CD4-positive, alpha-beta T cell treated with Interferon gamma for 1 hour (primary cell): ENCODE results near the gene PRKG1.
"Not testable (repeated sequence)": the region's sequence is repeated elsewhere in the genome, so short reads cannot be mapped to it uniquely, and the experiment has no call there.

Experiments used
- DNase-seq: peaks from one replicate; pipeline ENCODE4 v3.0.0-alpha.2; 2020

PRKG1 gene

DNA sequence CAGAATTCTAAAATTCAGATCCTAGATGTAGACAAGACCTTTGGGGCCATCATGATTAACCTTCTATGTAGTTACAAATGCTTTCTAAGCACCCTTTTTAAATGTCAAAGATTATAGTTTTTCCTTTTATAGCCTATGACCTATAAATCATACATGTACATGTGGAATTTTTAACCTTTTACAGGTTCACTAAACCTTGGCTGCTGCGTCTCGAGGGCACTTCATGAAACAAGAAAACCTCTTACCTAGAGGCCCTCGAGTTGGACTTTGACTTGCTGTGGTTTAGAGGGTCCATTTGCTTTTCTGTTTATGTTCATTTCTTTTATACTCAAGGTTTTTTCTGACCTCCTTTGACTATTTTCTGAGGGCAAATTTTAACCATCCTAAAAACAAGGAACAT is 323.0 kb downstream of the PRKG1 start:
- no peak for DNase-seq

DNA sequence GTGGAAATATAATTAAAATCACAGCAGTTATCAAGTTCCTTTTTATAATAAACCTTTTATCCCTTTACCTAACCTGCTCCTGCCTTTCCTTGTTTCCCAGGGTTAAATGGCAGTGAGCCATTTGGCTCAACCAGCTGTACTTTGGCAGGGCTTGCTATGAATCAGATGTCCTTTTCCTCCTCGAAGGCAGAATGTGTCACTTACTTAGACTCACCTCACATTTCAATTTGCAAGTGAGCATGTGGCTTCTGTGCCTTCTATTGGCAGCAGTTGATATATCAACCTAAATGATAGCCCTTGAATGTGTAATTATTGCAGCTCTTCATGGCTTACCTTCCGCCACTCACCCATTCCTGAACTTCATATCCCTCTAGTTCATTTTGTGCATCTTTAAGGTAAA is 323.4 kb downstream of the PRKG1 start:
- no peak for DNase-seq

DNA sequence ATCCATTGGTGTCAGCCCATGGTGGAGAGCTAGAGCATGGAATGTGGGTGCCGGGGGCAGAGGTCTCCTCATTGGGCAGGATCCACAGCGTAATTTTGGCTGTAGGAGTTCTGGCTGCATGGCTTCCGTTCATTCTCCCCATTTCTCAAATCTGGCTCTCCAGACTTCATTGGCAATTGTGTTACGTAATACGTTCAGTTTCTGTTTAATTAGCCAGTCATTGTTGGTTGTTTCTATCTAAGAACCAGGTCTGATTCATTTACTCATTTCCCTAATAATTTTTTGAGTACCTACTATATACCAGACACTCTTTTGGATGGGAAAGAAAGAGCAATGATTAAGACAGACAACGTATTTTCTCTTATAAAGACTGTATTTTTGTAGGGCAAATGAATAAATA is 325.6 kb downstream of the PRKG1 start:
- no peak for DNase-seq

DNA sequence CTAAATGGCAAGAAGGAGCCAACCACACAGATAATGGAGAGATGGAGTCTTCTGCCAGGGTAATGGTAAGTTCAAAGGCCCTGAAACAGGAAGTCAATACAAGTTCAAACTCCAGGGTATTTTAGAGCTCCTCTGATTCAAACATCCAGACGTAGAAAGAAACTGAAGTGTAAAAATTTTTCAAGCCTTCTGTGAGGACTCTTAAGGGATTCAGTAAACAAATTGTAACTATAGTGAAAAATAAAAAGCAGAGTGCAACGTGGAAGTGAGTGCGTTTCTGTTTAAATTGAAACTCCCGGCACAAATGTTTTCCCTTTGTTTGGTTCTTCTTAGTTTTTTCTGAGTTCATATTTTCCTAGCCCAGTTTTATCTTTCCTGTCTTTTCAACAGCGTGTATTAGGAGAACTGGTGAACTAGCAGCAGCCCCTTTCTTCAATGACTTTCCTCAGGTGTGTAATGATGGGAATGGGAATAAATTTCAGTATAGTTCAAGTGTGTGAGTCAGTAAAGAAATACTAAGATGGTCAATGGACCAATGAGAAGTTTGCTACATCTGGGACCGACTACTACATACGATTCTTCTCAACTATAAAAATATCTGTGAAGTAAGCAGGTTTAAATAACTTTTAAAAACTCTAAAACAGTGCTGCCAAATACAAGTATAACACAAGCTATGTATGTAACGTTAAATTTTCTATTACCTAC is 326.3 kb downstream of the PRKG1 start:
- no peak for DNase-seq

DNA sequence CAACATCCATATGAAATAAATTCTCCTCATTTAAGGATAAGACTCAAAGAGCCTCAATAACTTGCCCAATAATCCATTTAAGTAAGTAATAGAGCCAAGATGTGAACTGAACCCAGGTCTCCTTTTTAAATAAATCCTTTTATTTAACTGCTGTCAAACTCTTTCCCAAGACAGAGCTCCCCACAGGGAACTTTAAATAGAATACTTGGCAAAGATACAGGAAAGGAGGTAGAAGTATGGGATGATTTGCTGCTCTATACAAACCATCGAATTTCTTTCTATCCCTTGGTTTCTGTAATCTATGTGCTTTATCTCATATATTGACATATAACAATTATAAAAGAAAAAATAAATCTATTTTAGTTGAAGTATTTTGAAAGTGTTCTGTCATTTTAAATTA is 329.2 kb downstream of the PRKG1 start:
- DNase-seq: no peak

DNA sequence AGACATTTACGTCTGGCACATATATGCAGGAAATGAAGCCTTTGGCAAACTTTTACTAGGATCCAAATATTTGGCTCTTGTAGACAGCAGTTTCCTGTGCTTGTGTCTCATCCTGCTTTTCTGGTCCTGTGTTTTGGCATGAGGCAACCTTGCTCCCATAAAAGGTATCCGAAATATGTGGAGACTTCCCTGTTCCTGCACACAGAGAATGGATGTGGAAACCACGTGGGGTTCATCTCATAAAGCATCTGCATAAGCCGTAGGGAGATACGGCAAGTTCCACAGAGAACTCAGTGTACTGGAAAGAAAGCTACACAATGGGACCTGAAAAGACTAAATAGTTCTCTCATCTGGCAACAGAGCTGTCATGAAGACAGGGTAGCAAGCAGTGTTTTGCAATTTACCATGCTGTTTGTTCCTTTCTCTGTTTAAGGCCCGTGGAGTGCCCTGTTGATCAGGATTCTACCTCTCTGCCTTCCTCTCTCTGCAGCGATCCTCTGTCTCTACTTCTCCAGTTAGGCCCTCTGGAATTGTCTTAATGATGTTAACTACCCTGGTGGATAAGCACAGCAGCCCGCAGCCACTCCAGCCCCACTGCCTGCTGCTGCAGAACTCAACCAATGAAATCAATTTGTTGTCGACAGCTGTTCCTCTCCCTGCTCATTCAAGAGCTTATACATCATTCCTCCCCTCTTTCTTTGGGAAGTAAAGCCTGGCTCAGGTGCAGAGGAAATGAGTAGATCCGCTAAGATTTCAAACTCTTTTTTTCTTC is 331.5 kb downstream of the PRKG1 start:
- no peak for DNase-seq

DNA sequence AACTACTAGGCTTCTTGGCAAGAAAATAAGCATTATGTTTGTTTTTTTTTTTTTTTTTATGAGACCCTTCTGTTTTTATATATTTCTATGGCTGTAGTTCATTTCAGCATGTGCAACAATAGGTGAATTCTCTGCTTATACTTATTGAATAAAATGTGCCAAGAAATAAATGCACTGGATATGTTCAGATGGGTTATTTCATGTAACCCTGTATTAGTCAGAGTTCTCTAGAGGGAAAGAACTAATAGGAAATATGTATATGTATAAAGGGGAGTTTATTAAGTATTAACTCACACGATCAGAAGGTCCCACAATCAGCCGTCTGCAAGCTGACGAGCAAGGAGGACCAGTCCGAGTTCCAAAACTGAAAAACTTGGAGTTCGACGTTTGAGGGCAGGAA is 332.3 kb downstream of the PRKG1 start:
- DNase-seq: no peak

DNA sequence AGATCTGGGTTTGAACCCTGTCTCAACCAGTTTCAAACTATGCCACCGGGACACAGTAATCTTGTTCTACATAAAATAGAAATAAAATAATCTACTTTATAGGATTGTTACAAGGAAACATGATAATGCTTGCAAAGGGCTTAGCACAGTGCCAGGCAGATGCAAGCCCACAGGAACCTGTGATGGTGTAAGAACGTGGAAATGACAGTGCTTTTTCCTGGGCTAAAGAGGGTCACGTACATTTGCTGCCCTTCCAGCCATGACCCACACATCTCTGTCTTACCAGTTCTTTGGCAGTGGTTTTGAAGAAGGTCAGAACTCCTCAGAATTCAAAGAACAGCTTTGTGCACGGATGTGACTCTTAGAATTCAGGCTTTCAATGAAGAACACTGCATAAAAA is 342.2 kb downstream of the PRKG1 start:
- DNase-seq: no peak

DNA sequence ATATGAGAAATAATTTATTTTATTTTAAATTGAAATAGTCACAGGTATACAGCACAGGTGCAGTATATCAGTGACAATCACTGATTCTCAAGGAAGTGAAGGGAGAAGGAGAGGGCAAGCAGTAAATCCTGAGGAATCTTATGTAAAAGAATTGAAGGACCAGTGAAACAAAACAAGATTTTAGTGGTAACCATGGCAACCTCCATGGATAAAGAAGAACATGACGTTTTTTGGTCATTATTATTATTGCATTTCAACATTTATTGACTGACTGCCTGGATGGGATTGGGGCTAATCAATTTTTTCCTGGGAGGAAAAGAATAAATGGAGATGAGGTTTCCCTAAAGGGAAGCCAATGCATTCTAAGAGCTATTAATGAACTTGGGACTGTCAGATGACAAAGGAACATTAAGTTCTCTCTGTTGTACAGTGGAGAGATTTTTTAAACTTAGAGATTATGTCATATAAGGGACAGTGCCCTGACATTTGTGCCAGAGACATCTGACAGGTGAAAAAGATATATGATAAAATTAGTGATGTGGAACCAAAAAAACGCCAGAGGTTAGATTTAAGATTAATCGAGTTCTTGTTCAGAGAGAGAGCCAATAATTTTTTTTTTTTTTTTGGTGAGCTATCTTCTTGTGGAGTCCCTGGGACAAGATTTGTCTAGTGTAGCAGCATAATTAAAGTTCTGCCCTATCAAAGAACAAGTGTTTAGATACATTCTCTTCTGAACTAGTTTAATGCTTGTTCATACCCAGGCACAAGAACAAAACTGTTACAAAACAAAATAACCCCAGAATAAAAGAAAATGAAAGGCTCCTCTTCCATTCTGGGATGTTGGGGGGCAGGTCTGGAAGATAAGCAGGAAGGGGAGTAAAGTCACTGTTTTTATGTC is 345.2 kb downstream of the PRKG1 start:
- no peak for DNase-seq

DNA sequence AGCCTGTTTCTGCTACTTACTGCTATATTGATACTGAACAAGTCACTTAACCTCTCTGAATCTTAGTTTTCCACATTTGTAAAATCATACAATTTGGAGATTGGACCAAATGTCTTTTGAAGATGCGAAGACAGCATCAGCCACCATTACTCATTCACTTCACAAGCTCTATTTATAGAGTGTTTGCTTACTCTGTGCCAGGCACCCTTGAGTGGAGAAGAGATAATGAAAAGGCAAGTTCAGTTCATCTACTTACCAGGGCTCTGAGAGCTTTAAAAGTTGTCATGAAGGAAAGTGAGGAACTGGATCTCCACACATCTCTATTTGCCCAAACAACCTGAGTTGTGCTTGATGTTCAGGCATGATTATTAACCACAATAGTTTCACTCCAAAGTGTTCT is 347.6 kb downstream of the PRKG1 start:
- DNase-seq: no peak

DNA sequence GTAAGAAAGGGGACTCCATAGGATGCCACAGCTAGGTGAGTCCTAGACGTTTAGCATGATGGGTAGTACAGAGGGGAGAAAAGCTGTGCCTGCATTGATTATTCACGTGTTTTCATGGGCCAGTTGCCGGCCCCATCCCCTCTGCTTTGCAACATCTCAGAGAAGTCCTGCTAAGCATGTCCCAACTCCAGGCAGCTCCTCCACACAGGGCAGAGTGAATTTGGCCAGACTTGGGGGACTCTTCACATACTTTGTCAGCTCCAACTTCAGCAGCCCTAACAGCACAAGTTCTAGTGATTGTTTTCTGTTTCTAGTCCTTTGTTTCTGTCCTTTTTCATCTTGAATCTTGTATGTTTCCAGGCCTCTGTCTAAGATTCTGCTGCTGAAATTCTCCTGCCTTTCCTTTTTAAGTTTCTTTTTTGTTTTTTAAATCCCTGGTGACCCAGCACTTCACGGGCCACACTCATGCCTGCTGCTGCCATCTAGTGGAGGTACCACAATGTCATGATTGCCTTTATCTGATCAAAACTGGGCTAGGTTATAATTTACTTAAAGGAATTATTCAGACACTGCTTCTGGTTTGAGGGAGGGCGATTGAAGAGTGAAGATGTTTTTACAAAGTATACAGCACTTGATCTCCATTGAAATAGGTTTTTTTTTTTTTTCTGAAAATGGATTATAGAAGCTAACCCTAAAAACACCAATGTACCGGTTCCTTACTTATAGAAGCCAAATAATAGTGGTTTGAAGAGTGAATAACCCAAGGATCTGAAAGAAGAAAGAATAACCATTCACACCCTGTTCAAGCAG is 348.2 kb downstream of the PRKG1 start:
- no peak for DNase-seq

DNA sequence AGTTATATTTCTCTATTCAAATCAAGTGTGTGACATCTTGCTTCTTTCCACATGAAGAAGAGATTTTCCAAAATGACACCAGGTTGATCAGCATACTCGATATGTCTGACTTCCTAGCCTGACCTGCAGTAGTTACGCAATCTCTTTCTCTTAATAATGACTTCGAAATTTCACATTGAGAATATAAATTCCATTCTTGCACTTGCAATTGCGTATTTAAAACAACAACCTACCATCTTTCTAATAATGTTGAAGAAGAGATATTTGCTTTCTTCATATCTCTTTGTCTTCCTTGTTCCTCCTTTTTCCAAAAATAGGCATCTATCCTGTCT is 348.8 kb downstream of the PRKG1 start:
- DNase-seq: no peak

DNA sequence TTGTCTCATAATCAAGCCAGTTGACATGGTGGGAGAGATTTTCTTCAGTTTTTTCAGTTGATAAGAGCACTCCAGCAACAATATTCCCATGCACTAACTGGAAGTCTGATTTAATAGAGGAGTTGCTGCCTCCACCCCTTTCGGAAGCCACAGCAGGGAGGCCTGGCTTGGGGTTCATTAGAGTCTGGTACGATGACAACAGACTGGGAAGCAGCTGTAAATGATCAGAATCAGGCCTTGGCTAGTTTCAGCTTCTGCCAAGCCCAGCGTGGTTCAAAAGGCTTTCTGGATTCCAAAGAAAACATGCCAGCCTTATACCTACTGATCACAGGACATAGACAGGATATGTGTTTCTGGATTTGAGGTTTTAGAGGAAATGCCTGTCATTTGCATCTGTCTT is 351.1 kb downstream of the PRKG1 start:
- DNase-seq: no peak

DNA sequence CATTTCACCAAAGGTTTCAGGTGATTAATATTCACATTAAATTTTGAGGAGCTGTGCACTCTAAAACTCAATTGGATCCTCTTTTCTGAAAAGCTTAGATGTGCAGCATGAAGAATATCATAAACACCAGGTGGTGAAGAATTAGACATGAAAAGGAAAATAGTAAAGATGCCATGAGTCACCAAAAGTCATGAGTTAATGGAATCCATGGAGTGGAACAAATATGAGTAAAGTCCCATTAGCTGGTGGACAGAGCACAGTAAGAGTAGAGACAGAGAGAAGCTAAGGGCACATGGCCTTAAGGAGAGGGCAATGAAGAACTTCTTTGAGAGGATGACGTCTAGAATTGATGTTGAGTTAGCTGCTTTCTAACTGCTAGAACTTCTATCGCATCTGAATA is 353.5 kb downstream of the PRKG1 start:
- DNase-seq: no peak

DNA sequence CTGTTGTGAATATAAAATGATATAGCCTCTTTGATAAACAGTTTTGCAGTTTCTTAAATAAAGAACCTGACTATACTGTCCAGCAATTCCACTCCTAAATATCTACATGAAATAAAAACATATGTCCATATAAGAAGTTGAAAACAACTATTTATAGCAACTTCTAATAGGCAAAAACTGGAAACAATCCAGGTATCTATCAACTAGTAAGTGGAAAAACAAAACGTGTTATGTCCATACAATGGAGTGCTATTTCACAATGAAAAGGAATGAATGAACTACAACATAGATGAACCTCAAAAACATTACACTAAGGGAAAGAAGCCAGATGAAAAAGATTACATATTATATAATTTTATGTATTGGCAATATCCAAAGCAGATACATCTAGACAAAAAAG is 356.2 kb downstream of the PRKG1 start:
- no peak for DNase-seq

DNA sequence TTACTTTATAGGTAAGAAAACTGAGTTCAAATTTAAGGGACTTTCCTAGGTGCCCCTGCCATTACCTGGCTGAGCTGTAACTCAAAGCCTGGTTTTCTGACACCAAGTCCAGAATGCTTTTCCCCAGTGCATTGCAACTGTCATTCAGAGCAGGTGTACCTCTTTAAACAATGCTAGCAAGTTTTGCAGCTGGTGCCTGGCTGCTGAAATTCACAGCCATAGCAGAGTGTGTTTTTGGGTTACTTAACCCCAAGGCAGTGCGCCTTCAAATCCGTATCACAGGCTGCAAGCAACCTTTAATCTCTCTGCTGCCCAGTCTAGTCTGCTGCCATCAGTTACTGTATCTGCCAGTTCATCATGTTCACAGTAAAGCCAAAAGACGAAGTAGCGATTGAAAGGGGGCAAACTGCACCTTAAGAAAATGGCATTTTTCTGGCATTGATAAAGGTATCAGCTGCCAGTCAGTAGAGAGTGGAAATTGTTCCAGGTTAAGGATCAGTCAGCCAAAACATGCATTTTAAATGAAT is 359.7 kb downstream of the PRKG1 start:
- no peak for DNase-seq

DNA sequence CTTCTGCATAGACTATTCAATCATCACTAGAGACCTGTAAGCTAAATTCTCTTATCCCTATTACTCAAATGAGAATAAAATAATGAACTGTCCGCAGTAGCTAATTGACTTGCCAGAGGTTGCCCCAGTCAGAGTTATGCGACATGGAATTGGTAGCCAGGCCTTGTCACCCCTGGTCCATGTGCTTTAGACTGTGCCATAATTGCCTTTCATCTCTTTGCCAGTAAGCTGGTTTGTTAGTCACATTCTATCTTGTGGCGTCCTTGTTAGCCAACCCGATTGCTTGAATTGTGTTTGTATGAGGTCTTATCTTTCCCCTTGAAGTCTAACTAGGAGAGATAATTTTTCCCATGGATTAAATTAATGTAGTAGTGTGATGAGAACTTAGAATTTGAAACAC is 362.5 kb downstream of the PRKG1 start:
- DNase-seq: no peak

DNA sequence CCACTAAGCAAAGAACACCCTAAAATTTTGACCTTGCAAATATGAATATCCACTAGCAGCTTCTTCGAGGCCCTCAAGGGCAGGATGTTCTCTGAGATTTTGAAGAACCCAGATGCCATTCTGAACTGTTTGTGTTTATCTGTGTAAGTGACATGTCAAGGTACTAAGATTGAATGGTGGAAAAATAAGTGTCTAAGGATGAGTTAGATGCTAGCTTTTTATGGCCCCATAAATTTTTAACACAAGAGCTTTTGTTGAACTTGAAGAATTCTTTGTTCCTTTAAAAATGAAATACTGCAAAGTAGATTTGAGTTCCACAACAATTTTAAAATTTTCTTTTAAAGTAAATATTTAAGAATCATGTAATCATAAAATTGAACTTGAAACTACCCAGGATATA is 365.4 kb downstream of the PRKG1 start:
- no peak for DNase-seq

DNA sequence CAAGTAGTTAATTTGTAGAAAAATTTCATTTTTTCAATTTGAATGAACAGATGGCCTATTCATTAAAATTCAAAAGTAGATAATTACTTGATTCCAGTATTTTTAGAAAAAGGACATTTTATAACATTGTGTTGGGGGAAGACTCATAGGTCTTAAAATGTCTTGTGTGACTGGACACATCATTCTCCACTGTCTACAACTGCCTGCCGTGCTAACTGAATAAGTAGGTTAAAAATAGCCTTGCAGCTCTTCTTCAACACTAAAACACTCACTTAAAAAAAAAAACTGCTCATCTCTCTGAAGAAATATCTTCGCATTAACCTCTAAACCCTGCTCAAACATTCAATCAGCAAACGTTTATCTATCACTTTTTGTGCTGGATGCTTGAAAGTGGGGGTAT is 371.3 kb downstream of the PRKG1 start:
- no peak for DNase-seq

DNA sequence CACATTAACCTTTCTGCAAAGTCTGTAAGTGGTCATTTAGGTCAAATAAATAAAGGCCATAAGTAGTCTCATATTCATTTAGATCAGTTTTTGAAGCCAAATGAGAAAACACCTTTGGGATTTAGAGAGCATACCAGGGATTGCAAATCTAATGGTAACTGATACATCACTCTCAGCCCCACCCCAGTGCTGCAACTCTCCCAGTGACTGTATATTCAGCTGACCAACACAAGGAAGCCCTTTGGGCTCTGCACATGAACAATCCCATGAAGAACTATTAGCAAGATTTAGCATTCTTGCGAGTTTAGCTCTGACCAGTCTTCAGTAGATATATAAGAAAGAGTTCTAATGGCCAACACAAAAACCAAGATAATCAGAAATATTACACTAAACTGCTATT is 372.8 kb downstream of the PRKG1 start:
- no peak for DNase-seq

DNA sequence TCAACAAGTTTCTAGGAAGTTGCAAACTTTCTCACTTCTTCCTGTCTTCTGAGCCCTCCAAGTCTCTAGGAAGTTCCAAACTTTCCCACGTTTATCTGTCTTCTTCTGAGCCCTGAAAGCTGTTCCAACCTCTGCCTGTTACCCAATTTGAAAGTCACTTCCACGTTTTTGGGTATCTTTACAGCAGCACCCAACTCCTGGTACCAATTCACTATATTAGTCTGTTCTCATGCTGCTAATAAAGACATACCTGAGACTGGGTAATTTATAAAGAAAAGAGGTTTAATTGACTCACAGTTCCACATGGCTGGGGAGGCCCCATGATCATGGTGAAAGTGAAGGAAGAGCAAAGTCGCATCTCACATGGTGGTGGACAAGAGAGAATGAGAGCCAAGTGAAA is 381.5 kb downstream of the PRKG1 start:
- DNase-seq: not testable (repeated sequence)

DNA sequence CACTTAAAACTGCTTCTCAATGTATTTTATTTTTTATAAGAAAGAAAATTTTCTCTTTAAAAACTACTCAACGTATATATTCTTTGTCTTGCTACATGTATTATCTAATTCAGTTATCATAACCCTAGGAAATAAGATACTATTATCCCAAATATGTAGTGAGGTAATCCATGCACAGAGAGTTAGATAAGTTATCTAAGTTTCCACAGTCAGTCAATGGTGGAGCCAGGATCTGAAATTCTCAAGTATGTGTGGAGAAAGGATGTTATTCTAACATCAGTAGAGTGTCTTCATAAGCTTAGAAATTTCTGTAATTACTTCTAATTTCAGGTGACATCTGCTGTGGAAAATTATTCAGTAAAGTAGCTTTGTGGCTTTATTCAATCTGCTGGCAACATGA is 385.2 kb downstream of the PRKG1 start:
- DNase-seq: no peak
